HG03060 (cell line): ENCODE results near the gene EOLA2.
"Not testable (repeated sequence)": the region's sequence is repeated elsewhere in the genome, so short reads cannot be mapped to it uniquely, and the experiment has no call there.

Source experiments
- ATAC-seq: cut with Tn5 transposase; IDR thresholded peaks from one replicate; pipeline ENCODE4 v1.9.1; 2021; ENCODE audit warnings: low read depth, moderate number of reproducible peaks; ENCODE audit not compliant: unreplicated experiment

Gene EOLA2

GRCh38 chrX:149933547-149933946 lies 4.7 kb downstream of the EOLA2 start:
- not testable (repeated sequence) for ATAC-seq

DNA sequence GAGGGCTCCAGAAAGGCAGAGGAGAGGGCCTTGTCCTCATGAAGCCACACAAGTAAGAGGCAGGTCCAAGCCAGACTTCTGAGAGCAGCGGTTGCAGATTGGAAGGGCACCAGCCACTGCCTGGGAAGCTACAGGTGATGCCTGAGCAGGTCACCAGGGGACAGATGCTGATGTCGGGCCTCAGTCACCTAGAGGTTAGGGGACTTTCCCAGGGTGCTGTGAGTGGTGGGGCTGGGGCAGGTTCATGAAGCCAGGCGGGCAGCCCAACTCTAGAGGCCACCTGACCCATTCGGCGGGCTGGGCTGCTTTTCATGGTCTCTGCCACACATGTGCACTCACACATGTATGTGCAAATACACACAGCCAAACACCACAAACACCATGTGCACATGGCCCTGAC lies 5.3 kb downstream of the EOLA2 start:
- not testable (repeated sequence) for ATAC-seq

DNA sequence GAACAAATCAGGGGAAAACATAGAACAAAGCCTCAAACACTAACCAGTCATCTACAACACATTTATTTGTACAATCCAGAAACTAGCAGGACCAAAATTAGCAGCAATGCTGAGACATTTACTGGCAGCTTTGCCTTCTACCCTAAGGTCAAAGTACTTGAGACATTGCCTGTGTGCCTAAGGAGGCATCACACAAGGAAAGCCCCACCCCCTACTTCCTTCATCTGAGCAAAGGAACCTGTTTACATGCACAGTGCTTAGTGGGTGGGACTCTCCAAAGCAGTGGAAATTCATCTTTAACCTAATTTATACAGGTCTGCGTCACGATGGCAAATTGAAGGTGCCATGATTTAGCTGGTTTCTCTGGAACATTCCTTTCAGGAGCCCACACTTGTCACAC lies 6.1 kb downstream of the EOLA2 start:
- not testable (repeated sequence) for ATAC-seq

DNA sequence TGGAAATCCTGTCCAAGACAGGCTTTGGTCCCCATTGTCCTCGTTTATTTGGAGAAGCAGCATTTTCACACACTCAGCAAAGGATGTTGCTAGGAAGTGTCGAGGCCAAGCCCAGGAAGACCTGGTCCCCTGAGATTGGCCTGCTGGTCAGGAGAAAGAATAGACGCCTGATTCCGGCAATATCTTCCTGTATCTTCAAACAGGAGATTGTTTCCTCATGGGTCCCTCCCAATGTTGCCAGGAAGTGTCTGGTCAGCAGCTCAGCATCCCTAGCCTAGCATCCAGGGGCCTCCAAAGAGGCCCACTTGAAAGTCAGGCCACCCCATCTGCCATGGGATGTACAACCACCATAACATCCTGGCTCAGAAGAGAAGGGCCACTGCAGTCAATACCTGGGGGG lies 6.9 kb downstream of the EOLA2 start:
- ATAC-seq, result not testable (repeated sequence)

- not testable (repeated sequence) for ATAC-seq
Measured at GRCh38 chrX:149929400-149929799, 8.9 kb downstream of the EOLA2 start, which contains the start of gene HSFX4. TSS of gene HSFX4 (plus strand) at chrX:149929573. CDS start at chrX:149929645, 72 bp downstream.

DNA sequence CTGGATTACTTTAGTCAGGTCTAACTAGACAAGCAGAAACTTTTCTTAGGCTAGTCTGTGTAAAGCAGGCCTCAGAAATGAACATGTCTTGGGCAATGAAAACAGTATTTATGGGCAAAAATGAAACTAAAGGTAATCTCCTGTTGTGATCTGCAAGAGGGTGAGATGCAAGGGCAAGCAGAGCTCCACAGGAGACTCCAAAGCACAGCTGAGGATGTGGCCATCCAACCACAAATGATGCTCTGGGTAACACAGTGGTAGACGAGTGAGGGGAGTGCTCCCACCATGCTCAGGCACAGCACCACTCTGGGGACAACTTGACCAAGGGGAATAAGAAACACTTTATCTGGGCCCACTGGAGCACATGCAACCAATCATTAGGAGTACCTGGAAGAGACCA lies 9.7 kb downstream of the EOLA2 start:
- ATAC-seq, result not testable (repeated sequence)

- not testable (repeated sequence) for ATAC-seq
Measured at GRCh38 chrX:149927964-149928258, 10.4 kb downstream of the EOLA2 start.

DNA sequence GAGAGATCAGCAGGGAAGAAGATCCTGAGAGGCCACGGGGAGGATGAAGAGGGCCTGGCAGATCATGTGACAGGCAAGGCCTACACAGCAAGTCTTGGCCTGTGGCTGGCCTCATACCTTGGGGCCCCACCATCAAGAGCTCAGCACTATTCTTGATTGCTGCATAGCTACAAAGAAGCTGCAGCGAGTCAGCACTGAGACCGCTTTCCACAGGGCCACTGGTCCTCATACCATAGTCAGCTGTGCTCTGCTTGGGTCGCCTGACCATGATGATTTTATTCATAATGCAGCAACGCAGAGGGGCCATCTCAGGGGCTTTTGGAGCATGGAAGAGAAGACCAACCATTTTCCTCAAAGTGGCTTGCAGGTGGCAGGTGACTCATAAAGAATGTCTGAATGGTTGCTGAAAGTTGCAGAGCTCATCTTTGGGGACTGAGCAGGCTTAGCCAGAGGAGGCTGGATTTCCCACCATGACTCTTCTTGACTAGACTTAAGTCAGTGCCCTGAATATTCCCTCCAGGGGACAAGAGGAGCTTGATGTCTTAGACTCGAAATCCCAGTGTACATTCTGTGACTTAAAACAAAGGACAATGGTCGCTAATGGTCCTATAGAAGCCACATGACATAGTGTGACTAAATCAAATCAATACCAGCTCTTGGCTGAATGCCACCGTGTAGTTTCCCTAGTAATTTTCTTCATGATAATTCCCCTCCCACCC lies 10.9 kb downstream of the EOLA2 start:
- not testable (repeated sequence) for ATAC-seq

- ATAC-seq, result not testable (repeated sequence)
Measured at GRCh38 chrX:149924434-149924833, 13.9 kb downstream of the EOLA2 start.

DNA sequence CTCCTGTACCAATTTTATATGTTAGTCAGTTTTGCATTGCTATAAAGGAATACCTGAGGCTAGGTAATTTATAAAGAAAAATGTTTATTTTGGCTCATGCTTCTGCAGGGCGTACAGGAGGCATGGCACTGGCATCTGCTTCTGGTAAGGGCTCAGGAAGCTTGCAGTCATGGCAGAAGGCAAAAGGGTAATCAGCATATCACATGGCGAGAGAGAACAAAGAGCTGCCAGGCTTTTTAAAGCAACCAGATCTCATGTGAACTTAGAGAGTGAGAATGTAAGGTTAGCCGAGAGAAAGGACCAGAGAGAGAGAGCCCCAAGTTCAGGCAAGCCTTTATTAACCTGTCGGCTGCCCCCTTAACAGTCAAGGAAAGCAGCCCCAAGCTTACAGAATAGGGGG lies 14.5 kb downstream of the EOLA2 start:
- ATAC-seq, result not testable (repeated sequence)

DNA sequence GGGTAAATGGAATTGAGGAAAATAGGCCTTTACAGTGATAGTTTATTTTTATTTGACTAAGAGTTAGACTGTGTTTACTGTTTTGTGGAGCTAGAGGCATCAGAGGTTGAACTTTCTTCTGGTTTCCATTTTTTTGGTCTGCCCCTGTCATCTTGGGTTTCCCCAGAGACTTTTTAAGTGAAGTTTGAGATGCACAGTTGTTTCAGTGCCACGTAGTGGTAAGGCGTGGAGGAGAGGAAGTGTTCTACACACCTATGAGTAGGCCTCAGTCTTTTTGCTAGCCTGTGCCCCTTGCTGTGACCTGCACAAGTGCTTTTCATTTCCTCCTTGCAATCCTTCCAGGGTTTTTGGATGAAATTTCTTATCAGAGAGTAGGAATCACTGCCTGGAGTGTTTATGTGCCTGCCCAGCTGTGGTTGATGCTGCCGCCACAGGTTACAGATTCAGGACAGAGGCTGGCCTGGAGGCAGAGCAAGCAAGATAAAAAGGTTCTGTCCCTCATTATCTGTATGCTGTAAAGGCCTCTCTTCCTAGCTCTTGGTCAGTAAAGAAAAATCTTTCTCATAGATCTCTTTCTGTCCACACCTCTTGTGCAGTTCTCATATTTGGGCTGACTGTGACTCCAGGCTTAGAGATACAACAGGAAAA lies 21.4 kb downstream of the EOLA2 start:
- no peak for ATAC-seq

DNA sequence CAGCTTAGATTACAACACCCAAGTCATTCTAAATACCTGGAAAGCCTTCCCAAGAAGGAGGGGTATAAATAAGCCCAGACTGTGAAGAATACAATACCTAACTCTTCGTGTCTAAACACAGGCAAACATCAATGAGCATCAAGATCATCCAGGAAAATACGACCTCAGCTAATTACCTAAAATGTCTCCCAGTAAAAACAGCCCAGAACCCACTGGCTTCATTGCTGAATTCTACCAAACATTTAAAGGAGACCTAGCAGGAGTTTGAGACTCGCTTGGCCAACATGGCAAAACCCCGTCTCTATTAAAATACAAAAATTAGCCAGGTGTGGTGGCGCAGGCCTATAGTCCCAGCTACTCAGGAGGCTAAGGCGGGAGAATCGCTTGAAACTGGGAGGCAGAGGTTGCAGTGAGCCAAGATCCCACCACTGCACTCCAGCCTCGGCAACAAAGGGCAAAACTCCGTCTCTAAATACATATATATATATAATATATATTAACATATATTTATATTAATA lies 28.1 kb downstream of the EOLA2 start:
- no peak for ATAC-seq

GRCh38 chrX:149909324-149910177 lies 28.7 kb downstream of the EOLA2 start:
- ATAC-seq, result no peak

DNA sequence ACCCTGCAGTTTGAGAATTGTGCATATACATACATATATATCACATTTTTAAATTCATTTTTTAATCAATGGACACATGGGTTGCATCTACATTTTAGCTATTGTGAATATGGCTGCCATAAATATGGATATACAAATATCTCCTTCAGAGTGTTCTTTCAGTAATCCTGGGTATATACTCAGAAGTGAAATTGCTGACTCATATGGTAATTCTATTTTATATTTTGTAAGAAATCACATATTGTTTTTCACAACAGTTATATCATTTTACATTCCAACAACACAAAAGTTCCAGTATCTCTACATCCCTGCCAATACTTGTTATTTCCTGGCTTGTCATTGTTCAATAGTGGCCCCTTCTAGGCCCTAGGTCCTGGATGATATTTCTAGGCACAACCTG lies 29.6 kb downstream of the EOLA2 start:
- ATAC-seq, result no peak

GRCh38 chrX:149908308-149908707 lies 30.0 kb downstream of the EOLA2 start:
- ATAC-seq, result no peak

DNA sequence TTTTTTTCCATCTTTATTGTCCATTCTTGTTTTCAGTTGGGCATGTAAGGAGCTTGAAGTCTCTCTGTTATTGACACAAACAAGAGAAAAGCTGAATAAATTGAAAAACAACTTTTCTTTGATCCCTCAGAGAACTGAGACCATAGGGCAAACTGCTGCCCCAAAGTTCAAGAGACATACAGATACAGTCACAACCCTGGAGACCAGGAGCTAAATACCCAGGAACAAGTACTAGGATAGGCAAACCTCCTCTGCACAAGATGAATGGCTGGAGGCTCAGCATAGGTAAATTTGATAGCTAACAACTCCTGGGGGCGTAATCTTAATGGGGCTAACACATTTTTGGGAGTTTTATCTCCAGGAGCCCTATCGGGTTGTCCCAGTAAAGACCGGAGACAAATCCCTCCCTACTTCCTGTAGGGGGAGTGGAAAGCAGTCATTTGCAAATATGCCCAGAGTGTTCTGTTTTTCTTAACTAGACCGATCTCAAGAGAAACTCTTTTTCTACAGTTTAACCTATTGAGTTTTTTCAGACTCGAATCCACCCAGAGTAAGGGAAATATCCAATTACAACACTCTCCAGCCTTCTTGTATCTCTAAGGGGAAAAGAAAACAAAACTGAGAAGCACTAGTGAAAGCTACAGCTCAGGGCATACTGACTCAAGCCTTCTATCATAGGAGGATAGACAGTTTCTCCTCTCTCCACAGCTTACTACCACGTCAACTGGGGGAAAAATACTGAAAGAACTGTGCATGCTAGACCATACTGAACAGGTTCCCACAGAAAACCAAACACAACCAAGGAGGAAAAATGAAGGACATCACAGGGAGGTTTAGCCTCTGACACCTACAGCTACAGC lies 34.2 kb downstream of the EOLA2 start:
- peak; percentile 54 for ATAC-seq

- ATAC-seq, result no peak
Measured at GRCh38 chrX:149898554-149898953, 39.7 kb downstream of the EOLA2 start.

DNA sequence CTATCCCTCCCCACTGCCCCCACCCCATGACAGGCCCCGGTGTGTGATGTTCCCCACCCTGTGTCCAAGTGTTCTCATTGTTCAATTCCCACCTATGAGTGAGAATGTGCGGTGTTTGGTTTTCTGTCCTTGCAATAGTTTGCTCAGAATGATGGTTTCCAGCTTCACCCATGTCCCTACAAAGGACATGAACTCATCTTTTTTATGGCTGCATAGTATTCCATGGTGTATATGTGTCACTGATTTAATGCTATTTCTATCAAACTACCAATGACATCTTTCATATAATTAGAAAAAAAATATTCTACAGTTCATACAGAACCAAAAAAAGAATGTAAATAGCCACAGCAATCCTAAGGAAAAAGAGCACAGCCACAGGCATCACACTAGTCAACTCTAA lies 47.5 kb downstream of the EOLA2 start:
- ATAC-seq, result not testable (repeated sequence)
